Measurements from ENCODE around the gene GALNTL6.
"Not testable (repeated sequence)": the region's sequence is repeated elsewhere in the genome, so short reads cannot be mapped to it uniquely, and the experiment has no call there.

The GALNTL6 gene

DNA sequence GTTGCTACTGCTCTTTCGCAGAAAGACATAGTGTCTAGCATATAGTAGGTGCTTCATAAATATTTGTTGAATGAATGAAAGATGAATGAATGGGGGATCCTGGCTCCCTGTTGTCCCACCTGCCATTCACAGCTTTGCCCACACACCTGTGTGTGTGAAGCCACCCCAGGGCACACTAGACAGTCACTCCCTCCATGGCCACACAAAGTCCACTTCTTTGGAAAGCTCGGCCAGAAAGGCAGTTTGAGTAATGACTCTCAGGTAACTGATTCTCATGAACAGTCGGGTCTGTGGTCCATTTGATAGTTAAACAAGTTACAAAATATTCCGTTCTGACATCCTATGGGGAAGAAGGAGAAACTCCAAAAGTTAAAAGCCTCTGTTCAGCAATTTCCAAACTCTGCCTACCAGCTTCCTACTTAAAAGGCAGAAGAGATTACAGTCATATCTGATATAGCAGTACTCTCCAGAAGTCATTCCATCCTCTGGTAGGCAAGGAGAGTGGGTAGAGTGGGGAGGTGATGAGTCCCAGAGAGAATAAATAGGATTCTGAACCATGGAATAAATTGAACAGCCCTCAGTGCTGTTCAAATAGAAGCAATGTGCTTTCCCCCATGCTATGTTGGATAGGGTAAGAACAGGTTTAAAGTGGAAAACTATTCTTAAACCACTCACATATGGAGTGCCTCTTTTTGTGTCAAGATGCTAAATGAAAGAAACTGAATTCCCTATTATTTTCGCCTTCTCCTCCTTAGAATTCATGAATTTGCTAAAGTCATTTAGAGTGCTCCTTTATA lies 1150.5 kb downstream of the GALNTL6 start:
- DNase-seq, result peak in 3 of 42 donors; percentile 8 to 48 (median 40)
- intact Hi-C loops (cut with DNase I), result no loop called here

DNA sequence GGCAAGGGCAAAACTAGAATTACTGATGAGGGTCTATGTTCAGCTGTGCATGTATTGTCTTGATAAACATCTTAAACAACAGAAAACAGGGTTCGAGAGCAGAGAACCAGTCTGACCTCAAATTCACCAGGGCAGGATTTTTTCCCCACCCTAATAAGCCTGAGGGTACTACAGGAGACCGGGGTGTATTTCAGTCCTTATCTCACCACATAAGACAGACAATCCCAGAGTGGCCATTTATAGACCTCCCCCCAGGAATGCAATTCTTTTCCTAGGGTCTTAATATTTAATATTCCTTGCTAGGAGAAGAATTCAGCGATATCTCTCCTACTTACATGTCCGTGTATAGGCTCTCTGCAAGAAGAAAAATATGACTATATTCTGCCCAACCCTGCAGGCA lies 1157.0 kb downstream of the GALNTL6 start:
- DNase-seq; intact Hi-C loops (cut with DNase I): not testable (repeated sequence)

- no peak for DNase-seq
- intact Hi-C loops (cut with DNase I), result no loop called here
Observed at GRCh38 chr4:172974586-172974985, 1161.4 kb downstream of the GALNTL6 start.

DNA sequence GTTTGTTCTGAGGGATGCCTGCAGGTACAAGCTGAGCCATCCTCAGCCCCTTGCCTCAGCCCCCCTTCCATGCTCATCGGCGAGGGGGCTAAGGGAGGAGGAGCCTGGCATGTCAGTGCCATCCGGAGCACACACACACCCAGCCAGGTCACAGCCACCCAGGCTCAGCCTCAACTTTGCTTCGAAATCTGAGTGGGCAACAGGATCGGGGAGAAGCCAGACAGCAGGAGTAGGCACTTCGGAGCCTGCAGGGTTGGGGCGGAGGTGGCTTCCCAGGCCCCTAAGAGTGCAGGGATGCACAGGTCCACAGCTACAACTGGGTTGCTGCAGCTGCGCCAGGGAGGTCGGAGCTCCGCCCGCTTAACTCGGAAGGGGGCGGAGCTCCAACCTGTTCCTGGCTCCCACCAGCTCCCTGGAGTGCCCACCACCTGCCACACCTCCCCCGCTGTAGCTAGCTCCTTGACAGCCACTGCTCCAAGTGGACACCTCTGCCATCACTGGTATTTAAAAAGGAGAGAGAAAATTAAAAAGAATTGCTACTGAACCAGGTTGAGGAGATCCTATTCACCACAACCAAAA lies 1162.5 kb downstream of the GALNTL6 start:
- intact Hi-C loops (cut with DNase I), result no loop called here
- DNase-seq, result no peak

DNA sequence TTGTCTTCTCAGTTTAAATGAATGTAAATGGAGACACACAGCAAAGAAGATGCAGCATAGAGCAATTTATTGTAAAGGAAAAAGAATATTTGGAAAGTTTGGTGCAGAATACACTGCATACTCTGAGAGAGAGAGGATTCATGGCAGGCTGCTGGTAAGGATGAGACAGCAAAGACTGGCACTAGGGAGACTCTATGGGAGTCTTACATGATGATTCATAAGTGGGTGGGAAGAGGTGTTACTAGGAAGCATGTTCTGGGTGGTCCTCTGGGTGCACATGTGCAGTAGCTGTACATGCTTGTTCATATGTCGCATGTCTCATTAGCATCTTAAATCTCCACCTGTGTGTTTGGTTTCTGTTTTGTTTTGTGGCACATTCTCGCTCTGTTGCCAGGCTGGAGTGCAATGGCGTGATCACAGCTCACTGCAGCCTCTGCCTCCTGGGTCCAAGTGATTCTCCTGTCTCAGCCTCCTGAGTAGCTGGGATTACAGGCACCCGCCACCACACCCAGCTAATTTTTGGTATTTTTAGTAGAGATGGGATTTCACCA lies 1164.4 kb downstream of the GALNTL6 start:
- not testable (repeated sequence) for DNase-seq

GRCh38 chr4:172978848-172979247 lies 1165.6 kb downstream of the GALNTL6 start:
- intact Hi-C loops (cut with DNase I), result no loop called here
- DNase-seq, result no peak

More for the DNA sequence above, 1164.4 kb downstream of the GALNTL6 start:
- intact Hi-C loops (cut with DNase I), result not testable (repeated sequence)

DNA sequence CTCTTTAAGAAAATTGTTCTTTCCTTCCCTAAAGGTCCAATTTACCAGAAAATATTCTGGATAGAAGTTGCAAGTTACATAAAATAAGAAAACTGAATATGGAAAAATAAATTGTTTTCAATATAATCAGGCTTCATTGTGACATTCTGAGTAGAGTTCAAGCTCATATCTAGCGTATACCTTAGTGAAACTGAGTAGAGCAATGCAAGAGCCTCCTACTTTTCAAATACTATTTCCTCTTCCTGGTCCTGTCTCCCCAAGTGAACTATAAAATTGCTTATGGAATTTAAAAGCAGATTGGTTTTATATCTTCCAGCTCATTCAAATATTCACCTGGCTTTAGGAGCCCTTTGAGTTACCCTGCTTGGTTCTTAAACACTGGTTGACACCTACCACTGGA lies 1166.1 kb downstream of the GALNTL6 start:
- DNase-seq, result no peak
- intact Hi-C loops (cut with DNase I), result no loop called here

- no peak for DNase-seq
- intact Hi-C loops (cut with DNase I), result no loop called here
Observed at GRCh38 chr4:172980219-172980618, 1167.0 kb downstream of the GALNTL6 start.

- DNase-seq, result no peak
- intact Hi-C loops (cut with DNase I), result no loop called here
Observed at GRCh38 chr4:172982151-172982590, 1169.0 kb downstream of the GALNTL6 start.

- no peak for DNase-seq
- intact Hi-C loops (cut with DNase I), result no loop called here
Observed at GRCh38 chr4:172983014-172983413, 1169.8 kb downstream of the GALNTL6 start.

DNA sequence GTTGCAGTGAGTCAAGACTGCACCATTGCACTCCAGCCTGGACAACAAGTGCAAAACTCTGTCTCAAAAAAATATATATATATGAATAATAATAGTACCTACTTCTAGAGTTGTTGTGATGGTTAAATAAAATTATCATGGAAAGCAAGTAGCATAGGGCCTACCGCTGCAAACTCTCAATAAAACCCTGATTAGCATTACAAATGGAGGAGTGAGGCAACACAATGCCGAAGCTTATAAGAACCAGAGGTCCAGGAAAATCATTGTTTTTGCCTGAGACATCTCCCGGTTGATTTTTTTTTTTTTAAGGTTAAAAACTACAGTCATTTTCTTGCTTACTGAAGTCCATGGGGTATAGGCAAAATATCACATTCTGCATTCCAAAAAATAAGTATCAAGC lies 1170.4 kb downstream of the GALNTL6 start:
- DNase-seq, result no peak
- intact Hi-C loops (cut with DNase I), result no loop called here

GRCh38 chr4:172985552-172985951 lies 1172.3 kb downstream of the GALNTL6 start:
- no peak for DNase-seq
- intact Hi-C loops (cut with DNase I), result no loop called here

- DNase-seq, result peak in 1 of 42 donors; percentile 32
- intact Hi-C loops (cut with DNase I), result no loop called here
Observed at GRCh38 chr4:172986114-172986513, 1172.9 kb downstream of the GALNTL6 start.

- no peak for DNase-seq
- intact Hi-C loops (cut with DNase I), result no loop called here
Observed at GRCh38 chr4:172989984-172990820, 1177.0 kb downstream of the GALNTL6 start.

DNA sequence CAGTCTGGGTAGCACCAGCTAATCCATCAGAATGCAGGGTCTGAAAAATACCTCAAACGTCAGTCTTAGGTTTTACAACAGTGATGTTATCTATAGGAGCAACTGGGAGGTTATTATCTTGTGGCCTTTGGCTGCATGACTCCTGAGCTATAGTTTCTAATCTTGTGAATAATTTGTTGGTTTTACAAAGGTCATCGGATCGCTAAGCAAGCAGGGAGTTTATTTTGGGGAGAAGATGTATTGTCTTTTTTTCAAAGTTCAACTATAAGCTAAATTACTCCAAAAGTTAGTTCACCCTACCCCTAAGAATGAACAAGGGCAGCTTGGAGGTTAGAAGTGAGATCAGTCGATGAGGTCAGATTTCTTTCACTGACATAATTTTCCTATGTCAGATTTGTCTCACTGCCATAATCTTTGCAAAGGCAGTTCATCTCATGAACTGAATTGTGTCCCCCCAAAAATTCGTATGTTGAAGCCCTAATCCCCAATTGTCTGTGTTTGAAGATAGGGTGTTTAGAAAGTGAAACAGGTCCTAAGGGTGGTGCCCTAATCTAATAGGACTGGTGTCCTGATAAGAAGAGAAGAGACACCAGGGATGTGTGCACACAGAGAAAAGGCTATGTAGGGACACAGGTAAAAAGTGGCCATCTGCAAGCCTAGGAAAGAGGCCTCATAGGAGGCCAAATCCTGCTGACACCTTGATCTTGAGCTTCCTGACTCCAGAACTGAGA lies 1179.6 kb downstream of the GALNTL6 start:
- DNase-seq, result no peak
- intact Hi-C loops (cut with DNase I), result no loop called here

- no peak for DNase-seq
- intact Hi-C loops (cut with DNase I), result no loop called here
Observed at GRCh38 chr4:172995161-172995560, 1182.0 kb downstream of the GALNTL6 start.

DNA sequence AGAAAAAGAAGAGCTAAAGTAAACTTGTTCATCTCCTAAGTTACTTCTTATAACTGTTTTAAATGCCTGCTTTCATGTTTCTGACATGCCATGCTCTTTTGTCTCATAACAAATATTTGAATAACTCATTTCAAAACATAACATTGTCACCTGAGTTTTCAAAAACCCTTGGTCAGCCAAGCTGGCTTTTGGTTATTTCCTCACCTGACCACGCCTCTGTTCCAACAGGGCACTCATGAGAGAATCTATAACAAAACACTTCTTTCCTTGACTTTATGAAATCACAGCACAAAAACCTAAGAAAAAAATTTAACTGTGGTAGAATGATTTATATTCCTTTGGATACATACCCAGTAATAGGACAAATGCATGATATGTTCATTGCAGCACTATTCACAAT lies 1182.5 kb downstream of the GALNTL6 start:
- intact Hi-C loops (cut with DNase I), result no loop called here
- DNase-seq, result no peak

- DNase-seq, result no peak
- intact Hi-C loops (cut with DNase I), result no loop called here
Observed at GRCh38 chr4:172996571-172997216, 1183.5 kb downstream of the GALNTL6 start.

Measured in head of caudate nucleus (tissue), 42 donors.